ENCODE results near the gene MT2A. TPM values are rescaled to one million over a fixed set of nuclear protein-coding genes. Genes with fewer than 3 reads are reported as not detected.

The MT2A gene
- total and polyA plus RNA-seq, 2 of the 13 experiments (the other 11 are each of a cell fraction or from before 2014, with no cell fraction given): 135 to 371 TPM

- TF ChIP-seq SMARCC2 (IDR thresholded peaks at IDR 0.05) (no peak), BCLAF1 (IDR thresholded peaks at IDR 0.05) (no peak), ISX (CRISPR knock-in tag; conservative IDR thresholded peaks at IDR 0.05) (no peak), ETV5 (CRISPR knock-in tag; IDR thresholded peaks at IDR 0.05; ENCODE audit: borderline replicate concordance) (no peak), MTERF4 (CRISPR knock-in tag; IDR thresholded peaks at IDR 0.05) (no peak), TBP (CRISPR knock-in tag; IDR thresholded peaks at IDR 0.05) (no peak), REPIN1 (CRISPR knock-in tag; IDR thresholded peaks at IDR 0.05; ENCODE audit: borderline replicate concordance, low read depth) (no peak), RNF219 (CRISPR knock-in tag; IDR thresholded peaks at IDR 0.05) (no peak; the same call in 1 of the 2 replicates), AGO2 (optimal IDR thresholded peaks at IDR 0.05; ENCODE audit: low read depth, low read length) (no peak), ZNF652 (CRISPR knock-in tag; IDR thresholded peaks at IDR 0.05; ENCODE audit: borderline replicate concordance, low read depth) (no peak; the same call in 1 of the 2 replicates), BCL6 (CRISPR knock-in tag; IDR thresholded peaks at IDR 0.05) (0 out of 2 replicates have a peak, but pooled peaks have one; percentile 50), ZNF331 (CRISPR knock-in tag; IDR thresholded peaks at IDR 0.05) (no peak; the same call in none of the 2 replicates), ZNF746 (CRISPR knock-in tag; IDR thresholded peaks at IDR 0.05) (peak; percentile 75; the same call in 1 of the 2 replicates), ZNF557 (CRISPR knock-in tag; IDR thresholded peaks at IDR 0.05) (no peak; the same call in 1 of the 2 replicates)
- TF ChIP-seq, protein P1, sequence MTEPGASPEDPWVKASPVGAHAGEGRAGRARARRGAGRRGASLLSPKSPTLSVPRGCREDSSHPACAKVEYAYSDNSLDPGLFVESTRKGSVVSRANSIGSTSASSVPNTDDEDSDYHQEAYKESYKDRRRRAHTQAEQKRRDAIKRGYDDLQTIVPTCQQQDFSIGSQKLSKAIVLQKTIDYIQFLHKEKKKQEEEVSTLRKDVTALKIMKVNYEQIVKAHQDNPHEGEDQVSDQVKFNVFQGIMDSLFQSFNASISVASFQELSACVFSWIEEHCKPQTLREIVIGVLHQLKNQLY (CRISPR knock-in tag; IDR thresholded peaks at IDR 0.05): no peak
- TF ChIP-seq, protein P2, sequence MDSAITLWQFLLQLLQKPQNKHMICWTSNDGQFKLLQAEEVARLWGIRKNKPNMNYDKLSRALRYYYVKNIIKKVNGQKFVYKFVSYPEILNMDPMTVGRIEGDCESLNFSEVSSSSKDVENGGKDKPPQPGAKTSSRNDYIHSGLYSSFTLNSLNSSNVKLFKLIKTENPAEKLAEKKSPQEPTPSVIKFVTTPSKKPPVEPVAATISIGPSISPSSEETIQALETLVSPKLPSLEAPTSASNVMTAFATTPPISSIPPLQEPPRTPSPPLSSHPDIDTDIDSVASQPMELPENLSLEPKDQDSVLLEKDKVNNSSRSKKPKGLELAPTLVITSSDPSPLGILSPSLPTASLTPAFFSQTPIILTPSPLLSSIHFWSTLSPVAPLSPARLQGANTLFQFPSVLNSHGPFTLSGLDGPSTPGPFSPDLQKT (CRISPR knock-in tag; IDR thresholded peaks at IDR 0.05; ENCODE audit: borderline replicate concordance): no peak
- TF ChIP-seq, protein P3, sequence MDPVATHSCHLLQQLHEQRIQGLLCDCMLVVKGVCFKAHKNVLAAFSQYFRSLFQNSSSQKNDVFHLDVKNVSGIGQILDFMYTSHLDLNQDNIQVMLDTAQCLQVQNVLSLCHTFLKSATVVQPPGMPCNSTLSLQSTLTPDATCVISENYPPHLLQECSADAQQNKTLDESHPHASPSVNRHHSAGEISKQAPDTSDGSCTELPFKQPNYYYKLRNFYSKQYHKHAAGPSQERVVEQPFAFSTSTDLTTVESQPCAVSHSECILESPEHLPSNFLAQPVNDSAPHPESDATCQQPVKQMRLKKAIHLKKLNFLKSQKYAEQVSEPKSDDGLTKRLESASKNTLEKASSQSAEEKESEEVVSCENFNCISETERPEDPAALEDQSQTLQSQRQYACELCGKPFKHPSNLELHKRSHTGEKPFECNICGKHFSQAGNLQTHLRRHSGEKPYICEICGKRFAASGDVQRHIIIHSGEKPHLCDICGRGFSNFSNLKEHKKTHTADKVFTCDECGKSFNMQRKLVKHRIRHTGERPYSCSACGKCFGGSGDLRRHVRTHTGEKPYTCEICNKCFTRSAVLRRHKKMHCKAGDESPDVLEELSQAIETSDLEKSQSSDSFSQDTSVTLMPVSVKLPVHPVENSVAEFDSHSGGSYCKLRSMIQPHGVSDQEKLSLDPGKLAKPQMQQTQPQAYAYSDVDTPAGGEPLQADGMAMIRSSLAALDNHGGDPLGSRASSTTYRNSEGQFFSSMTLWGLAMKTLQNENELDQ (CRISPR knock-in tag; IDR thresholded peaks at IDR 0.05; ENCODE audit: borderline replicate concordance): no peak
Measured at GRCh38 chr16:56606476-56607108, 1.8 kb upstream of the MT2A start (continued).
